NCI-H774 (cell line): ENCODE data around the gene SLC6A6.

Source experiments
- DNase-seq: peaks from one replicate; lab custom pipeline; 2025; lab: John Stamatoyannopoulos, UW

SLC6A6 gene

DNA sequence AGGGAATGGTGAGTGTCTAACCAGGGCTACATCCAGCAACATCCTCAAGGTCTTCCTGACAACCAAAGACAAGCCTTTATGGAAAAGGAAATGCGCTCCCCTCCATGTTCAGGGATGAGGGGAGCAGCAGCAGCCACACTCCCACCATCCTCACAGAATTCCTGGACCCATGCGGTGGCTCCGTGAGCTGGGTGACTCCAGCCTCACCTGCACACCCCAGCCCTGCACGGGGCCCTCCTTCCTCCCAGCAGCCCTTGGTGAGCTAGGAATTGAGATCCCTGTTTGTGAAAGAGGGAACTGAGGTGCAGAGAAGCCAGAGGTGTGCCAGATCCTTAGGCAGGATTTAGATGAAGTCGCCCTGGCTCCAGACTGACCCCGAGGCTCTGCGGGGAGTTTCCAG lies 85.4 kb downstream of the SLC6A6 start:
- no peak for DNase-seq

DNA sequence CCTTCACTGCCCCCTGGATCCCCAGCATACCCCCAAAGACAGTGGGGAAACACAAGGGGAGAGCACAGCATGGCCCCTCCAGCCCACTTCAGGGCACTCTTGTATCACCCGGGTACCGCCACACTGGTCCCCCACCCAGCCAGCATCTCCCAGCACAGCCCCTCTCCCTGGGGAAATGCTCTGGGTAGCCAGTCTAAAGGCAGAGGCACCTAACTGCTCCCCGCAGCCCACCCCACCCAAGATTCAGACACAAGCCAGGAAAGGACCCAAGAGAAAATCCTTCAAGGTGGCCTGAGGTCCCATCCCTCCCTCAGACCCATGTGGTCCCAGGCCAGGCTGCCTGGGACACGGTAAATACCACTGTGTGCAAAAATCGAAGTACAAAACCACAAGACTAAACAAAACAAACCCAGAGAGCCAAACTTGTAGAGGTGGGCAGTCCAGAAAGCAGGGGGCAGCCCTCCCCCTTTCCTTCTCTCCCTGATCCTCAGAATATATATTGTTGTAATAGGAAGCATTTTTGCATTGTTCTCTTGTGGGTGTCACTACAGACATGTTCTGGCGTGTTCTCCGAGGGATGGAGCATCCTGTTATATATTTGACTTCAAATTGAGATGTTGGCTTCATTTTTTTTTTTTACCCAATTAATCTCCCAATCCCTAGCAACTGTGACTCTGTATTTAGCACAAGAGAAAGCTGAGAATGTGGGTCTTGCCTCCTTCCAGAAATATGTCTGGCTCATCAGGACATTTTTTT lies 86.1 kb downstream of the SLC6A6 start:
- DNase-seq, result no peak

DNA sequence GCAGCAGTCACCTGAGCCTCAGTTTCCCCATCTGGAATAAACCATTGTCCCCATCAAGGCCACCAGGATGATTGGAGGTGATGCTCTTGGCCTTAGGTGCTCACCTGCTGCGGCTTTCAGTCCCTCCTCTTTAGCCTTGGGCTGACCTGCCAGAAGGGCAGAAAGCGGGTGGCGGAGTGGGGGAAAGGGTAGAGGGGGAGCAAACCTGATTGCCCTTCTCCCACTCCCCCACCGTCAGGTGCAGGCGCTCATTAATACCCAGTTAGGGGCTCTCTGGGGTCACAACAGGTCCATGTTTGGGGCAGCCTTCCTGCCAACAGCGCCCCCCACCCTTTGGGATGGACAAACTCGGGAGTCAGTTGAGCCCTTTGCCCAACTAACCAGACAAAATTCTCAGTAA lies 87.2 kb downstream of the SLC6A6 start:
- no peak for DNase-seq

GRCh38 chr3:14490255-14490654 lies 87.8 kb downstream of the SLC6A6 start:
- no peak for DNase-seq

- no peak for DNase-seq
Observed at GRCh38 chr3:14490831-14491230, 88.4 kb downstream of the SLC6A6 start.

GRCh38 chr3:14491396-14492190 lies 89.2 kb downstream of the SLC6A6 start:
- no peak for DNase-seq

GRCh38 chr3:14492948-14493881 lies 90.8 kb downstream of the SLC6A6 start:
- DNase-seq, result no peak

GRCh38 chr3:14494279-14494972 lies 92.0 kb downstream of the SLC6A6 start:
- no peak for DNase-seq

- DNase-seq, result no peak
Observed at GRCh38 chr3:14494973-14495300, 92.5 kb downstream of the SLC6A6 start.

GRCh38 chr3:14496351-14496750 lies 93.9 kb downstream of the SLC6A6 start:
- DNase-seq, result no peak

DNA sequence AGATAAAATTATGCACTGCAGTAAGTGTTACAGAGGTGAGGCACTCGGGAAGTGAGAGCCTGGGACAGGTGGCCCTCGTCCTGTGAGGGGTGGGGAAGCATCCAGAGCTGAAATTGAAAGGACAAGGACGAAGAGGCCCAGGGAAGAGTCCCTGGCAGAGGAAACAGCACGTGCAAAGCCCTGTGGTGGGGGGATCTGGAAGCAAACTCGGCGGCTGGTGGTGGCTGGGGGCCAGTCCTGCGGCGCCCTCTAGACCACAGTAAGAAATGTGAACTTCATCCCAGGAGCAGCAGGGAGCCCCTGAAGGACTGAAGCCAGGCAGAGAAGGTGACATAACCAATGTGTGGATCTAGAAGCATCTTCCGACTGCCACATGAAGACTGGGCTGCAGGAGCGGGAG lies 94.9 kb downstream of the SLC6A6 start:
- DNase-seq, result no peak

- DNase-seq, result no peak
Observed at GRCh38 chr3:14502472-14502871, 100.1 kb downstream of the SLC6A6 start.

GRCh38 chr3:14503033-14503705 lies 100.8 kb downstream of the SLC6A6 start:
- DNase-seq, result no peak

GRCh38 chr3:14503706-14504065 lies 101.3 kb downstream of the SLC6A6 start:
- DNase-seq, result no peak

DNA sequence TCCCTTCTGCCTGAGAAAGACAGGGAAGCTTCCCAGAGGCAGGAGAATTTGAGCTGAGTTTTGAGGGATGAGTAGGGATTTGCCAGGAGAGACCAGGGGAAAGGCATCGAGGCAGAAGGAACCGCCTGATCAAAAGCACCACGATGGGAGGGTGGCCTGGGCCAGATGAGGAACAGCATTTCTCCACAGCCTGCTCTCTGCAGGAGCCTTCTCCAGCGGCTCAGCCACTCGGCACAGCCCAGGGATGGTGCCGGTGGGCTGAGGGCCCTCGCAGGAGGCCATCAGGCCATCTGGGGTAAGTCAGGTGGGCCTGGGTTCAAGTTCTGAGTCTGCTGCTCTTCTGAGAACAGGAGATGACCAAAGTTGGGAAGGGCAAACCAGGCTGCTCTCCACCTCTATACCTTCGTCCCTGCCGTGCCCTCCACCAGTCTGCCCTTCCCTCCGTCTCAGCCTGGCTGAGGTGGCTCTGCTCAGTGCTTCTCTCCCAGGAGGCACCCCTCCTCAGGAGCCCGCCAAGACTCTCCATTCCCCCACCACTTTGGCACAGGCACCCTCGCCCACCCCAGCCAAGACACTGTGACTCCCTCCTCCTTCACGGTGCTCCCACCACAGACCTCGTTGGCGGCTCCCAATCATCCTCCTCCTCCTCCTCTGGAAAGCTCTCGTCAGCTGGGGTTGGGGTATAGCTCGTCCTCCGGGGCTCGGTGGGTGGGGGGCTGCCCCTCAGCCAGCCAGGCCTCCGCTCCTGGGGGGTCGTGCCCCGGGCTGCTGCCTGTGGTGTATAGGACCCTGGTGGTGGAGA lies 102.8 kb downstream of the SLC6A6 start:
- DNase-seq, result no peak

DNA sequence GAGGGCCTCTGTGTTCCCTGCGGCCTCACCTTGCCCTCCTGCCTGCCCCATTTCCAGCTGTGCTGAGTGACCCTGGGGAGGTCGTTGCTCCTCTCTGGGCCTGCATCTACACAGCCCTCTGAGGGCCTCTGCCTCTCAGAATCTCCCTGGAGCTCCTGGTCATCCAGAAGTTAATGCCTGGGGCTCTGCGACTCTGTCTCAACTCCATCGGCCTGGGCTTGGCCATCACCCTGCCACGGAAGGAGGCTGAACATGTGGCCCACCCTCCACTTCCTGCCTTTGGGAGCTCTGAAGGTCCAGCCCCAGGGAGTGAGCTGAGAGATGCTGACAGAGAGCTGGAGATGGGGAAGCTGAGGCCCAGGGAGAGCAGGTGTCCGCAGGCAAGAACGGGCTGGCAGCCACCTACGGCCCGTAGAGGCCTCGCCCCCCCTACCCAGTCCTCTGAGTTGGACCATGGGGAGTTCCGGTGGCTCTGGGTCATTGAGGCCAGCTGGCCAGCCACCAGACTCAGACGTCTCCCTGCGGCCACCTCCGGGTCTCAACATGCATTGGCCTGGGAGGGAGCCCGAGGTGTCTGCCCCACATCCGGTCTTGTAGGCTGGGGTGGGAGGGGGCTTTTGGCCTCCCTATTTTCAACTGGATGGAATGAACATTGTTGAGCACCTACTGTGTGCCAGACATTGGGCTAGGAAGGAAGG lies 103.5 kb downstream of the SLC6A6 start:
- DNase-seq, result no peak

- no peak for DNase-seq
Observed at GRCh38 chr3:14506626-14507304, 104.4 kb downstream of the SLC6A6 start.

- DNase-seq, result no peak
Observed at GRCh38 chr3:14507305-14507741, 104.9 kb downstream of the SLC6A6 start.
